Osteoblast (primary cell): Measurements from ENCODE around the gene REPS2. TPM values are rescaled to one million over a fixed set of nuclear protein-coding genes. Genes with fewer than 3 reads are reported as not detected.

Source experiments
- DNase-seq: peaks from one replicate; pipeline ENCODE4 v3.0.0; 2011; ENCODE audit warnings: low spot score, mixed read lengths; ENCODE audit not compliant: insufficient read length; ENCODE audit errors: missing footprints
- H2AFZ ChIP-seq: 2 replicates; pipeline ENCODE4 v1.6.0; 2011; ENCODE audit warnings: mild to moderate bottlenecking, low read length
- H3K27ac ChIP-seq: 2 replicates; pipeline ENCODE4 v1.5.1; 2011; ENCODE audit warnings: mild to moderate bottlenecking, low read depth, low read length, moderate library complexity
- H3K27me3 ChIP-seq: 2 replicates; pipeline ENCODE4 v1.6.0; 2012; ENCODE audit warnings: mild to moderate bottlenecking, control low read depth, inconsistent platforms, low read length, moderate library complexity; ENCODE audit not compliant: insufficient read depth
- H3K36me3 ChIP-seq: 2 replicates; pipeline ENCODE4 v1.5.1; 2011; ENCODE audit warnings: mild to moderate bottlenecking, low read length, control low read depth, moderate library complexity; ENCODE audit not compliant: insufficient read depth
- H3K4me1 ChIP-seq: 2 replicates; pipeline ENCODE4 v1.5.1; 2011; ENCODE audit warnings: mild to moderate bottlenecking, low read length, control low read depth, moderate library complexity; ENCODE audit not compliant: insufficient read depth
- H3K4me2 ChIP-seq: 2 replicates; pipeline ENCODE4 v1.6.0; 2011; ENCODE audit warnings: mild to moderate bottlenecking, low read length; ENCODE audit not compliant: insufficient read depth
- H3K4me3 ChIP-seq: fragments of 200-600 bp; sonication (generic); 3 replicates; pipeline ENCODE4 v1.5.1; 2012; ENCODE audit warnings: mild to moderate bottlenecking, low read length, inconsistent platforms; ENCODE audit not compliant: insufficient read depth
- H3K79me2 ChIP-seq: 2 replicates; pipeline ENCODE4 v1.6.0; 2012; ENCODE audit warnings: mild to moderate bottlenecking, low read length, control low read depth, inconsistent platforms; ENCODE audit not compliant: insufficient read depth
- H3K9me3 ChIP-seq: 2 replicates; pipeline ENCODE4 v1.5.1; 2011; ENCODE audit warnings: low read depth, low read length, control low read depth
- H4K20me1 ChIP-seq: 2 replicates; pipeline ENCODE4 v1.6.0; 2012; ENCODE audit warnings: mild to moderate bottlenecking, low read length, control low read depth; ENCODE audit not compliant: insufficient read depth
- CTCF ChIP-seq: IDR thresholded peaks from 2 replicates; pipeline ENCODE4 v1.5.1; 2011; ENCODE audit warnings: mild to moderate bottlenecking, low read depth, low read length, moderate library complexity; ENCODE audit errors: extremely low read depth
- total RNA-seq: library from RNA; depleted of rRNA; stranded (reverse); fragments of >200 nt; gene quantifications from 2 replicates; pipeline ENCODE4 v1.2.3, GENCODE V29; 2012

REPS2 gene
- total RNA-seq, 1 donor = 0.72 TPM

GRCh38 chrX:17065100-17065499 is 118.6 kb downstream of the REPS2 start:
- H3K4me1 ChIP-seq = no peaks in the 10 kb centered on the region
- H3K4me2 ChIP-seq = no peak overlapping the region
- no peak for DNase-seq
- H3K9me3 ChIP-seq = no peaks in the 10 kb centered on the region
- H2AFZ ChIP-seq = no peak overlapping the region
- TF ChIP-seq CTCF = no peak
- no peaks in the 10 kb centered on the region for H3K36me3 ChIP-seq
- no peaks in the 10 kb centered on the region for H3K79me2 ChIP-seq
- H4K20me1 ChIP-seq = no peaks in the 10 kb centered on the region
- no peak overlapping the region for H3K27ac ChIP-seq
- H3K4me3 ChIP-seq = no peak overlapping the region
- H3K27me3 ChIP-seq = peaks cover 4% of the 10 kb centered on the region

- Histone ChIP-seq H3K4me1 (no peaks in the 10 kb centered on the region), H4K20me1 (no peaks in the 10 kb centered on the region), H3K27ac (no peak overlapping the region)
These were observed 121.1 kb downstream of the REPS2 start for GRCh38 chrX:17067534-17067933.

GRCh38 chrX:17072301-17072700 is 125.8 kb downstream of the REPS2 start:
- Histone ChIP-seq H3K4me2 (no peak overlapping the region), H3K27ac (no peak overlapping the region), H4K20me1 (no peaks in the 10 kb centered on the region), H3K27me3 (peaks cover 20% of the 10 kb centered on the region), H2AFZ (no peak overlapping the region), H3K79me2 (no peaks in the 10 kb centered on the region), H3K9me3 (no peaks in the 10 kb centered on the region), H3K4me1 (no peaks in the 10 kb centered on the region), H3K4me3 (no peak overlapping the region), H3K36me3 (no peaks in the 10 kb centered on the region)
- no peak for DNase-seq
- no peak for TF ChIP-seq CTCF

More at GRCh38 chrX:17067534-17067933, 121.1 kb downstream of the REPS2 start:
- no peak overlapping the region for H3K4me2 ChIP-seq
- no peak overlapping the region for H3K4me3 ChIP-seq
- no peak for TF ChIP-seq CTCF
- no peak overlapping the region for H2AFZ ChIP-seq
- DNase-seq = no peak
- no peaks in the 10 kb centered on the region for H3K79me2 ChIP-seq
- H3K27me3 ChIP-seq = peaks cover 6% of the 10 kb centered on the region
- H3K36me3 ChIP-seq = no peaks in the 10 kb centered on the region
- no peaks in the 10 kb centered on the region for H3K9me3 ChIP-seq

- DNase-seq = no peak
- no peak for TF ChIP-seq CTCF
- Histone ChIP-seq H3K4me2 (no peak overlapping the region), H3K4me1 (peaks cover 2% of the 10 kb centered on the region), H3K9me3 (no peaks in the 10 kb centered on the region), H4K20me1 (no peaks in the 10 kb centered on the region), H3K27ac (no peak overlapping the region), H3K79me2 (no peaks in the 10 kb centered on the region), H3K27me3 (peaks cover 20% of the 10 kb centered on the region), H2AFZ (no peak overlapping the region), H3K4me3 (no peak overlapping the region), H3K36me3 (no peaks in the 10 kb centered on the region)
These were observed 126.3 kb downstream of the REPS2 start for GRCh38 chrX:17072721-17073230.
